Transverse colon (tissue), 4 donors: Measurements from ENCODE around the gene CPNE8. TPM values are rescaled to one million over a fixed set of nuclear protein-coding genes. Genes with fewer than 3 reads are reported as not detected.

ENCODE experiments used
- DNase-seq: peaks from one replicate; pipeline ENCODE4 v3.0.0-alpha.2; 2019
- H3K27ac ChIP-seq, 4 donors: fragments of 200-600 bp; sonication (generic); 2 replicates each; pipeline ENCODE4 v1.5.1; 2016 to 2018; ENCODE audit warnings: inconsistent platforms in 4 of 4
- H3K27me3 ChIP-seq: fragments of 200-600 bp; sonication (generic); 2 replicates; pipeline ENCODE4 v1.5.1; 2017; ENCODE audit warnings: inconsistent platforms
- H3K36me3 ChIP-seq, 4 donors: fragments of 200-600 bp; sonication (generic); 2 replicates each; pipeline ENCODE4 v1.5.1; 2017 to 2019; ENCODE audit warnings: inconsistent platforms in 4 of 4
- H3K4me1 ChIP-seq, 4 donors: fragments of 200-600 bp; sonication (generic); 2 replicates each; pipeline ENCODE4 v1.5.1; 2017 to 2020; ENCODE audit warnings: inconsistent platforms in 4 of 4
- H3K4me3 ChIP-seq, 4 donors: fragments of 200-600 bp; sonication (generic); 1 replicate in 1 of 4; 2 replicates in 3 of 4; pipeline versions ENCODE4 v1.5.1 to v1.6.1; 2017 to 2019; ENCODE audit warnings: inconsistent platforms in 4 of 4
- H3K9me3 ChIP-seq, 2 donors: fragments of 200-600 bp; sonication (generic); 2 replicates each; pipeline ENCODE4 v1.5.1; 2017 to 2019; ENCODE audit warnings: inconsistent platforms in 2 of 2
- EP300 ChIP-seq: sonication (generic); formaldehyde crosslinking; IDR thresholded peaks from one replicate; pipeline ENCODE4 v1.6.1; 2017; ENCODE audit warnings: antibody characterized with exemption, low read depth
- POLR2A ChIP-seq: fragments of 450-650 bp; IDR thresholded peaks from one replicate; pipeline ENCODE4 v1.6.1; 2016; ENCODE audit warnings: antibody characterized with exemption, mild to moderate bottlenecking, moderate library complexity
- POLR2AphosphoS5 ChIP-seq, 3 donors: sonication (generic); formaldehyde crosslinking; IDR thresholded peaks; one replicate each; pipeline ENCODE4 v1.6.1; 2016; ENCODE audit warnings: antibody characterized with exemption in 3 of 3
- WGBS, 2 donors: methylation state at CpG; one replicate each; pipeline ENCODE4 v1.1.5; 2018; ENCODE audit warnings: low coverage in 1 of 2; 5-methylcytosine and 5-hydroxymethylcytosine counted together
- in situ Hi-C, 4 donors: fragments of 200-750 bp; cut with MboI; loops; one replicate each; pipeline versions ENCODE4 v1.15.0 to v1.15.1; 2017; ENCODE audit warnings: low sequenced_read_pairs in 3 of 4, low pct_ligation_motif_present in 1 of 4, low pct_unique_long_range_greater_than_20kb in 1 of 4
- intact Hi-C: fragments of 100-400 bp; cut with DNase I; formaldehyde crosslinking; loops from one replicate; pipeline ENCODE4 v1.15.1; 2023; ENCODE audit warnings: low total_unique reads
- total RNA-seq, 4 donors: library from RNA; depleted of rRNA; stranded (reverse); fragments of >200 nt; gene quantifications; one replicate each; pipeline ENCODE4 v1.1.0, GENCODE V29; 2016
- TF ChIP-seq, protein P1 (sequence below), 5 experiments: fragments of 200-600 bp in 3 of 5; fragments of 450-650 bp in 2 of 5; sonication (generic) in 3 of 5; IDR thresholded peaks; 1 replicate in 2 of 5; 2 replicates in 3 of 5; pipeline ENCODE4 v1.5.1; 2016 to 2017; ENCODE audit warnings: antibody characterized with exemption in 5 of 5, inconsistent platforms in 3 of 5, mild to moderate bottlenecking in 2 of 5, moderate library complexity in 1 of 5

Gene CPNE8
- total RNA-seq, 4 donors from 2014 or later, result 5.4 to 33.3 (median 24.8) TPM

DNA sequence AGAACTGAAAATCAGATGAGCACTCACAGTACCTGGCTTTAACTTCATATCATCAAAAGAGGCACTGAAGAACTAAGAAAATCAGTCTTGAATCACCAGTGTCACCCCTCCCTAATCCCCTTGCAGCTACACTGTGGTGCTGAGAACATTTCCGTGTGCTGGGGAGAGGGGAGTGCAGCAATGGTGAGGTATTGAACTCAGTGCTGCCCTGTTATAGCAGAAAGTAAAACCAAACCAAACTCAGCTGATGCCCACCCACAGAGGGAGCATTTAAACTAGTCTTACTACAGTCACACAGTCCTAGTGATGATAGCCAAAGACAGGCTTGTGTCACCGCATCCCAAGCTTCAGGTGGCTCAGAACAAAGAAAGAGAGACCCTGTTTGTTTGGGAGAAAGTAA is 122.1 kb downstream of the CPNE8 start:
- H3K36me3 ChIP-seq, result no peaks in the 10 kb centered on the region
- no peak overlapping the region for H3K27ac ChIP-seq
- H3K4me1 ChIP-seq, result no peaks in the 10 kb centered on the region
- TF ChIP-seq POLR2A, result no peak
- TF ChIP-seq EP300, result no peak
- TF ChIP-seq, protein P1, sequence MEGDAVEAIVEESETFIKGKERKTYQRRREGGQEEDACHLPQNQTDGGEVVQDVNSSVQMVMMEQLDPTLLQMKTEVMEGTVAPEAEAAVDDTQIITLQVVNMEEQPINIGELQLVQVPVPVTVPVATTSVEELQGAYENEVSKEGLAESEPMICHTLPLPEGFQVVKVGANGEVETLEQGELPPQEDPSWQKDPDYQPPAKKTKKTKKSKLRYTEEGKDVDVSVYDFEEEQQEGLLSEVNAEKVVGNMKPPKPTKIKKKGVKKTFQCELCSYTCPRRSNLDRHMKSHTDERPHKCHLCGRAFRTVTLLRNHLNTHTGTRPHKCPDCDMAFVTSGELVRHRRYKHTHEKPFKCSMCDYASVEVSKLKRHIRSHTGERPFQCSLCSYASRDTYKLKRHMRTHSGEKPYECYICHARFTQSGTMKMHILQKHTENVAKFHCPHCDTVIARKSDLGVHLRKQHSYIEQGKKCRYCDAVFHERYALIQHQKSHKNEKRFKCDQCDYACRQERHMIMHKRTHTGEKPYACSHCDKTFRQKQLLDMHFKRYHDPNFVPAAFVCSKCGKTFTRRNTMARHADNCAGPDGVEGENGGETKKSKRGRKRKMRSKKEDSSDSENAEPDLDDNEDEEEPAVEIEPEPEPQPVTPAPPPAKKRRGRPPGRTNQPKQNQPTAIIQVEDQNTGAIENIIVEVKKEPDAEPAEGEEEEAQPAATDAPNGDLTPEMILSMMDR (IDR thresholded peaks at IDR 0.05), result no peak
- no peak for TF ChIP-seq POLR2AphosphoS5 (IDR thresholded peaks at IDR 0.05)
- WGBS, 2 donors, result 63% methylated on average over 2 of the region's 2 CpGs; no CpG with 5 or more reads in 1 of the 2 donors
- in situ Hi-C loops (no loop called here), intact Hi-C loops (no loop called here)
- no peak overlapping the region for H3K4me3 ChIP-seq
- H3K27me3 ChIP-seq, result no peaks in the 10 kb centered on the region
- H3K9me3 ChIP-seq, result peaks cover 3 to 15% of the 10 kb centered on the region in 2 donors
- no peak for DNase-seq

- TF ChIP-seq, protein P1 (IDR thresholded peaks at IDR 0.05), result no peak
- TF ChIP-seq EP300, result no peak
- no peak for TF ChIP-seq POLR2AphosphoS5 (IDR thresholded peaks at IDR 0.05)
- no peak for TF ChIP-seq POLR2A
- intact Hi-C loops, result no loop called here
- peaks cover 0 to 7% of the 10 kb centered on the region in 2 donors for H3K9me3 ChIP-seq
- no peak for DNase-seq
- no peaks in the 10 kb centered on the region for H3K36me3 ChIP-seq
- no peaks in the 10 kb centered on the region for H3K27me3 ChIP-seq
- no peak overlapping the region for H3K27ac ChIP-seq
- in situ Hi-C loops, result no loop called here
- no peak overlapping the region for H3K4me3 ChIP-seq
- H3K4me1 ChIP-seq, result no peaks in the 10 kb centered on the region
Measured at GRCh38 chr12:38782359-38782758, 123.0 kb downstream of the CPNE8 start.

DNA sequence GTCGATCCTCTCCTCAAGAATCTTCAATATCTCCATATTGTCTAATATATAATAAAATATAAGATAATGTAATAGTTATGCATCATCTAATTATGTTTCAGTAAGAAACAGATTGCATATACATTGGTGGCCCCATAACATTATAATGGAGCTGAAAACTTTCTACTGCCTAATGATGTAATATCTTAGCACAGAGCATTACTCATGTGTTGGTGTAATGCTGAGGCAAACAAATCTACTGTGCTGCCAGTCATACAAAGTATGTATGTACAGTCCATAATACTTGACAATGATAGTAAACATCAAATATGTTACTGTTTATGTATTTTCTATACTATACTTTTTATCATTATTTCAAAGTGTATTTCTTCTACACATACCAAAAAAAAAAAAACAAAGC is 128.7 kb downstream of the CPNE8 start:
- no peaks in the 10 kb centered on the region for H3K9me3 ChIP-seq
- H3K27me3 ChIP-seq, result no peaks in the 10 kb centered on the region
- H3K4me3 ChIP-seq, result no peak overlapping the region
- no peak for TF ChIP-seq POLR2A
- TF ChIP-seq EP300, result no peak
- TF ChIP-seq, protein P1 (IDR thresholded peaks at IDR 0.05), result no peak
- TF ChIP-seq POLR2AphosphoS5 (IDR thresholded peaks at IDR 0.05), result no peak
- H3K36me3 ChIP-seq, result no peaks in the 10 kb centered on the region
- in situ Hi-C loops (no loop called here), intact Hi-C loops (no loop called here)
- peaks cover 0 to 6% (median 0%) of the 10 kb centered on the region in 4 donors for H3K4me1 ChIP-seq
- H3K27ac ChIP-seq, result no peak overlapping the region
- WGBS, 2 donors, result 81 to 100% methylated on average over 1 of the region's 1 CpG
- no peak for DNase-seq

GRCh38 chr12:38775457-38775856 is 129.9 kb downstream of the CPNE8 start:
- H3K27ac ChIP-seq, result no peak overlapping the region
- H3K9me3 ChIP-seq, result no peaks in the 10 kb centered on the region
- DNase-seq, result no peak
- TF ChIP-seq POLR2A, result no peak
- no peak for TF ChIP-seq POLR2AphosphoS5 (IDR thresholded peaks at IDR 0.05)
- no peak for TF ChIP-seq EP300
- TF ChIP-seq, protein P1 (IDR thresholded peaks at IDR 0.05), result no peak
- no peak overlapping the region for H3K4me3 ChIP-seq
- peaks cover 0 to 6% (median 0%) of the 10 kb centered on the region in 4 donors for H3K4me1 ChIP-seq
- no peaks in the 10 kb centered on the region for H3K27me3 ChIP-seq
- no peaks in the 10 kb centered on the region for H3K36me3 ChIP-seq
- in situ Hi-C loops, result no loop called here
- intact Hi-C loops, result no loop called here
